ENCODE results near the gene CXCL1.

The CXCL1 gene

GRCh38 chr4:73848183-73848777, 20.9 kb upstream of the CXCL1 start:
- no peak for DNase-seq (ENCODE audit: low read depth, low spot score)
- no peak overlapping the region for H3K4me3 ChIP-seq (ENCODE audit: low read length)

- DNase-seq (ENCODE audit: low read depth, low spot score), result no peak
- no peak overlapping the region for H3K4me3 ChIP-seq (ENCODE audit: low read length)
Measured at GRCh38 chr4:73850261-73850970, 18.8 kb upstream of the CXCL1 start.

GRCh38 chr4:73851293-73851692, 17.9 kb upstream of the CXCL1 start:
- DNase-seq (ENCODE audit: low read depth, low spot score), result no peak
- no peak overlapping the region for H3K4me3 ChIP-seq (ENCODE audit: low read length)

- H3K4me3 ChIP-seq (ENCODE audit: low read length), result no peak overlapping the region
- no peak for DNase-seq (ENCODE audit: low read depth, low spot score)
Measured at GRCh38 chr4:73852771-73853170, 16.4 kb upstream of the CXCL1 start.

GRCh38 chr4:73853246-73853704, 15.9 kb upstream of the CXCL1 start, which contains the start of gene PF4V1:
Gene PF4V1, plus strand, starts transcription at chr4:73853296. Its CDS starts 67 bp downstream, at chr4:73853363.
- H3K4me3 ChIP-seq (ENCODE audit: low read length), result no peak within 1 kb of the TSS
- no peak for DNase-seq (ENCODE audit: low read depth, low spot score)

GRCh38 chr4:73853718-73854473, 15.3 kb upstream of the CXCL1 start:
- no peak for DNase-seq (ENCODE audit: low read depth, low spot score)
- no peak overlapping the region for H3K4me3 ChIP-seq (ENCODE audit: low read length)

GRCh38 chr4:73855406-73855805, 13.8 kb upstream of the CXCL1 start:
- H3K4me3 ChIP-seq (ENCODE audit: low read length), result no peak overlapping the region
- no peak for DNase-seq (ENCODE audit: low read depth, low spot score)

GRCh38 chr4:73856518-73856917, 12.7 kb upstream of the CXCL1 start:
- no peak for DNase-seq (ENCODE audit: low read depth, low spot score)
- no peak overlapping the region for H3K4me3 ChIP-seq (ENCODE audit: low read length)

GRCh38 chr4:73859614-73860088, 9.5 kb upstream of the CXCL1 start:
- no peak for DNase-seq (ENCODE audit: low read depth, low spot score)
- H3K4me3 ChIP-seq (ENCODE audit: low read length), result no peak overlapping the region

GRCh38 chr4:73860181-73860580, 9.0 kb upstream of the CXCL1 start:
- no peak overlapping the region for H3K4me3 ChIP-seq (ENCODE audit: low read length)

GRCh38 chr4:73860917-73861316, 8.3 kb upstream of the CXCL1 start:
- no peak for DNase-seq (ENCODE audit: low read depth, low spot score)
- H3K4me3 ChIP-seq (ENCODE audit: low read length), result no peak overlapping the region

More at GRCh38 chr4:73860181-73860580, 9.0 kb upstream of the CXCL1 start:
- no peak for DNase-seq (ENCODE audit: low read depth, low spot score)

GRCh38 chr4:73862322-73862721, 6.9 kb upstream of the CXCL1 start:
- DNase-seq (ENCODE audit: low read depth, low spot score), result no peak
- no peak overlapping the region for H3K4me3 ChIP-seq (ENCODE audit: low read length)

- no peak overlapping the region for H3K4me3 ChIP-seq (ENCODE audit: low read length)
Measured at GRCh38 chr4:73864365-73864764, 4.8 kb upstream of the CXCL1 start.

GRCh38 chr4:73864961-73865360, 4.2 kb upstream of the CXCL1 start:
- no peak for DNase-seq (ENCODE audit: low read depth, low spot score)

More at GRCh38 chr4:73864365-73864764, 4.8 kb upstream of the CXCL1 start:
- DNase-seq (ENCODE audit: low read depth, low spot score), result peak; percentile 10

GRCh38 chr4:73865431-73866096, 3.6 kb upstream of the CXCL1 start:
- DNase-seq (ENCODE audit: low read depth, low spot score), result no peak
- no peak overlapping the region for H3K4me3 ChIP-seq (ENCODE audit: low read length)

More at GRCh38 chr4:73864961-73865360, 4.2 kb upstream of the CXCL1 start:
- H3K4me3 ChIP-seq (ENCODE audit: low read length), result no peak overlapping the region

- DNase-seq (ENCODE audit: low read depth, low spot score), result no peak
- no peak overlapping the region for H3K4me3 ChIP-seq (ENCODE audit: low read length)
Measured at GRCh38 chr4:73866246-73866645, 2.9 kb upstream of the CXCL1 start.

- DNase-seq (ENCODE audit: low read depth, low spot score), result no peak
- no peak overlapping the region for H3K4me3 ChIP-seq (ENCODE audit: low read length)
Measured at GRCh38 chr4:73867783-73868182, 1.4 kb upstream of the CXCL1 start.

- H3K4me3 ChIP-seq (ENCODE audit: low read length), result no peak overlapping the region
- no peak for DNase-seq (ENCODE audit: low read depth, low spot score)
Measured at GRCh38 chr4:73868206-73869129, 725 bp upstream of the CXCL1 start.

Data from Jurkat, Clone E6-1 (cell line).